Ovary (tissue), 9 donors: ENCODE data around the gene NEUROG1. TPM values are rescaled to one million over a fixed set of nuclear protein-coding genes. Genes with fewer than 3 reads are reported as not detected.

Experiments
- DNase-seq, 5 donors: peaks; one replicate each; pipeline ENCODE4 v3.0.0-alpha.2; 2019 to 2020
- H3K27ac ChIP-seq, 2 donors: fragments of 200-600 bp; one replicate each; pipeline versions ENCODE4 v1.5.1 to v1.8.0; 2019 to 2022
- H3K27me3 ChIP-seq: fragments of 200-600 bp; one replicate; pipeline ENCODE4 v1.8.0; 2022
- H3K36me3 ChIP-seq: fragments of 200-600 bp; sonication (generic); one replicate; pipeline ENCODE4 v1.5.1; 2019
- H3K4me1 ChIP-seq: one replicate; pipeline ENCODE4 v1.8.1; 2013; ENCODE audit warnings: mild to moderate bottlenecking, moderate library complexity; ENCODE audit not compliant: insufficient read depth
- H3K4me3 ChIP-seq: fragments of 200-600 bp; sonication (generic); one replicate; pipeline ENCODE4 v1.5.1; 2017
- H3K9me3 ChIP-seq, 2 donors: fragments of 200-600 bp in 1 of 2; sonication (generic) in 1 of 2; one replicate each; pipeline versions ENCODE4 v1.5.1 to v1.8.1; 2013 to 2019; ENCODE audit warnings: mild to moderate bottlenecking in 1 of 2, moderate library complexity in 1 of 2
- CTCF ChIP-seq, 3 donors: fragments of 450-650 bp in 2 of 3; fragments of 200-600 bp in 1 of 3; IDR thresholded peaks; one replicate each; pipeline versions ENCODE4 v1.5.1 to v1.8.0; 2016 to 2022; ENCODE audit warnings: antibody characterized with exemption in 3 of 3, mild to moderate bottlenecking in 1 of 3
- EP300 ChIP-seq: sonication (generic); formaldehyde crosslinking; IDR thresholded peaks from one replicate; pipeline ENCODE4 v1.6.1; 2017; ENCODE audit warnings: antibody characterized with exemption
- POLR2A ChIP-seq: fragments of 450-650 bp; IDR thresholded peaks from one replicate; pipeline ENCODE4 v1.6.1; 2017; ENCODE audit warnings: antibody characterized with exemption, mild to moderate bottlenecking, moderate library complexity
- WGBS, 3 donors: extraction: QIAGEN DNeasy Blood & Tissue Kit in 1 of 3; methylation state at CpG; one replicate each; pipeline versions ENCODE4 v1.1.5 to v1.1.7; 2013 to 2017; 5-methylcytosine and 5-hydroxymethylcytosine counted together
- intact Hi-C, 4 donors: fragments of 100-400 bp; cut with DNase I; formaldehyde crosslinking; loops; one replicate each; pipeline versions ENCODE4 v1.11.0 to v1.15.1; 2022 to 2023
- polyA plus RNA-seq, 2 donors: library from polyadenylated mRNA; stranded (reverse); fragments of 200-250 nt in 1 of 2; fragments of 350-450 nt in 1 of 2; fragmentation: Illumina TruSeq in 1 of 2; extraction: RNeasy Lipid Tissue Mini Kit (QIAGEN cat#74804) in 1 of 2; gene quantifications; one replicate each; pipeline ENCODE4 v1.2.3, GENCODE V29; 2013 to 2014
- total RNA-seq, 7 donors: library from RNA; depleted of rRNA in 2 of 7; stranded (reverse); fragments of >200 nt in 2 of 7; fragmentation: NEBNext Ultra II Directional in 3 of 7; extraction: Animal tissue kit (Norgen Biotek cat#: 25700) in 3 of 7; gene quantifications; one replicate each; pipeline versions ENCODE4 v1.1.0 to v1.2.4, GENCODE V29; 2016 to 2023
- donor health status: DM: no; HTN: no; CAD: no; lungs with moderate emphysema.
- donor health status: DM: no; HTN: no; CAD: no.
- donor health status: Bipolar disorder and iron deficiency.
- donor health status: DM: yes; HTN: yes; CAD: no.
- donor health status: DM: no; HTN: no; CAD: no.
- donor health status: DM: yes; HTN: yes; CAD: no.

The NEUROG1 gene
- total and polyA plus RNA-seq, 9 donors: 0.06 TPM; not detected in 8

GRCh38 chr5:135569755-135570452 lies 34.1 kb upstream of the NEUROG1 start:
- no peaks in the 10 kb centered on the region for H3K36me3 ChIP-seq
- H3K9me3 ChIP-seq: no peaks in the 10 kb centered on the region
- TF ChIP-seq EP300 (no peak), POLR2A (no peak), CTCF (IDR thresholded peaks at IDR 0.05) (no peak)
- H3K27ac ChIP-seq: no peak overlapping the region
- 49 to 62% (median 54%) methylated on average over 10 of the region's 10 CpGs for WGBS, 3 donors
- DNase-seq: no peak
- H3K4me1 ChIP-seq: no peaks in the 10 kb centered on the region
- H3K4me3 ChIP-seq: no peak overlapping the region
- H3K27me3 ChIP-seq: no peaks in the 10 kb centered on the region
- intact Hi-C loops: no loop called here

GRCh38 chr5:135568923-135569360 lies 33.2 kb upstream of the NEUROG1 start:
- TF ChIP-seq CTCF (IDR thresholded peaks at IDR 0.05): no peak
- TF ChIP-seq POLR2A: no peak
- no peak for TF ChIP-seq EP300
- no peaks in the 10 kb centered on the region for H3K27me3 ChIP-seq
- no peaks in the 10 kb centered on the region for H3K9me3 ChIP-seq
- intact Hi-C loops: no loop called here
- DNase-seq: no peak
- H3K4me3 ChIP-seq: no peak overlapping the region
- H3K27ac ChIP-seq: no peak overlapping the region
- 84 to 88% (median 84%) methylated on average over 5 of the region's 5 CpGs for WGBS, 3 donors
- H3K36me3 ChIP-seq: no peaks in the 10 kb centered on the region
- no peaks in the 10 kb centered on the region for H3K4me1 ChIP-seq

GRCh38 chr5:135568246-135568645 lies 32.5 kb upstream of the NEUROG1 start:
- 73 to 87% (median 77%) methylated on average over 6 of the region's 6 CpGs for WGBS, 3 donors
- intact Hi-C loops: no loop called here
- no peak for TF ChIP-seq EP300
- TF ChIP-seq POLR2A: no peak
- TF ChIP-seq CTCF (IDR thresholded peaks at IDR 0.05): no peak
- Histone ChIP-seq H3K4me3 (no peak overlapping the region), H3K27ac (no peak overlapping the region), H3K27me3 (no peaks in the 10 kb centered on the region), H3K9me3 (no peaks in the 10 kb centered on the region), H3K36me3 (no peaks in the 10 kb centered on the region), H3K4me1 (no peaks in the 10 kb centered on the region)
- no peak for DNase-seq

GRCh38 chr5:135567661-135568060 lies 31.9 kb upstream of the NEUROG1 start:
- TF ChIP-seq EP300 (no peak), POLR2A (no peak), CTCF (IDR thresholded peaks at IDR 0.05) (no peak)

More at GRCh38 chr5:135567661-135568060, 31.9 kb upstream of the NEUROG1 start:
- H3K4me3 ChIP-seq: no peak overlapping the region
- intact Hi-C loops: no loop called here
- no peaks in the 10 kb centered on the region for H3K36me3 ChIP-seq
- H3K27ac ChIP-seq: no peak overlapping the region
- no peaks in the 10 kb centered on the region for H3K4me1 ChIP-seq
- DNase-seq: no peak
- 70 to 73% (median 73%) methylated on average over 4 of the region's 4 CpGs for WGBS, 3 donors
- H3K27me3 ChIP-seq: no peaks in the 10 kb centered on the region
- no peaks in the 10 kb centered on the region for H3K9me3 ChIP-seq
